SH-SY5Y (cell line): ENCODE results near the gene MDGA2.

Source experiments
- GATA2 ChIP-seq: IDR thresholded peaks from 2 replicates; pipeline ENCODE4 v1.6.1; 2011; ENCODE audit warnings: mild to moderate bottlenecking, low read depth, low read length
- GATA3 ChIP-seq: IDR thresholded peaks from 2 replicates; pipeline ENCODE4 v1.6.1; 2011; ENCODE audit warnings: low read depth, mild to moderate bottlenecking, low read length, moderate library complexity

DNA sequence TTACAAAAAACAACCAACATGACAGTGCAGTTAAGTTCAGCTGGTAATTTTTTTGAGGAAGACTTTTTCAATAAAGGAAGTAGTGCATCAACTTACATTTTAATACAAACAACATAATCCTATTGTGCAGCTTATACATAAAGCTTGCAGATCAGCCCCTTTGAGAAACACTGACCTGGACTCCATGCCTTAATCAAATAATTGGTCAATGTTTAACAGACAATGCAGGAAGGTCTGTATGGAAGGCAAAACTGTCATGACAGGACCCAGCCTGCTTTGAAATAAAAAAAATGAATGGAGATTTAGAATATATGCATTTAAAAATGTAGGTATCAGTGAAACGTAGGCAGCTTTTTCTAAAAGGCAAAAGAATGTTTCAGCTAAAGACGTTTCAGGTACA lies 702.1 kb downstream of the MDGA2 start:
- TF ChIP-seq GATA2, result no peak
- TF ChIP-seq GATA3, result no peak
